ENCODE data around the gene VAV3. TPM values are rescaled to one million over a fixed set of nuclear protein-coding genes. Genes with fewer than 3 reads are reported as not detected.

VAV3 gene
- total RNA-seq, 4 donors from 2014 or later: 117 to 239 (median 135) TPM

GRCh38 chr1:107549152-107549810, 415.7 kb downstream of the VAV3 start:
- no peaks in the 10 kb centered on the region for H3K27me3 ChIP-seq
- H3K4me3 ChIP-seq: no peak overlapping the region
- no peaks in the 10 kb centered on the region for H3K9me3 ChIP-seq
- TF ChIP-seq, protein P1, sequence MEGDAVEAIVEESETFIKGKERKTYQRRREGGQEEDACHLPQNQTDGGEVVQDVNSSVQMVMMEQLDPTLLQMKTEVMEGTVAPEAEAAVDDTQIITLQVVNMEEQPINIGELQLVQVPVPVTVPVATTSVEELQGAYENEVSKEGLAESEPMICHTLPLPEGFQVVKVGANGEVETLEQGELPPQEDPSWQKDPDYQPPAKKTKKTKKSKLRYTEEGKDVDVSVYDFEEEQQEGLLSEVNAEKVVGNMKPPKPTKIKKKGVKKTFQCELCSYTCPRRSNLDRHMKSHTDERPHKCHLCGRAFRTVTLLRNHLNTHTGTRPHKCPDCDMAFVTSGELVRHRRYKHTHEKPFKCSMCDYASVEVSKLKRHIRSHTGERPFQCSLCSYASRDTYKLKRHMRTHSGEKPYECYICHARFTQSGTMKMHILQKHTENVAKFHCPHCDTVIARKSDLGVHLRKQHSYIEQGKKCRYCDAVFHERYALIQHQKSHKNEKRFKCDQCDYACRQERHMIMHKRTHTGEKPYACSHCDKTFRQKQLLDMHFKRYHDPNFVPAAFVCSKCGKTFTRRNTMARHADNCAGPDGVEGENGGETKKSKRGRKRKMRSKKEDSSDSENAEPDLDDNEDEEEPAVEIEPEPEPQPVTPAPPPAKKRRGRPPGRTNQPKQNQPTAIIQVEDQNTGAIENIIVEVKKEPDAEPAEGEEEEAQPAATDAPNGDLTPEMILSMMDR (IDR thresholded peaks at IDR 0.05): no peak
- TF ChIP-seq POLR2A (IDR thresholded peaks at IDR 0.05) (no peak), POLR2AphosphoS5 (IDR thresholded peaks at IDR 0.05) (no peak), EP300 (IDR thresholded peaks at IDR 0.05) (no peak)
- H3K4me1 ChIP-seq: peaks cover 22% of the 10 kb centered on the region
- WGBS: 81% methylated on average over 3 of the region's 3 CpGs
- H3K36me3 ChIP-seq: no peaks in the 10 kb centered on the region
- DNase-seq (ENCODE audit: low spot score in 2 of 2): no peak
- no peak overlapping the region for H3K27ac ChIP-seq

GRCh38 chr1:107548276-107548675, 416.7 kb downstream of the VAV3 start:
- Histone ChIP-seq H3K27ac (no peak overlapping the region), H3K27me3 (no peaks in the 10 kb centered on the region), H3K36me3 (no peaks in the 10 kb centered on the region), H3K4me1 (peaks cover 22% of the 10 kb centered on the region), H3K4me3 (no peak overlapping the region), H3K9me3 (no peaks in the 10 kb centered on the region)
- no peak for TF ChIP-seq EP300 (IDR thresholded peaks at IDR 0.05)
- TF ChIP-seq, protein P1 (IDR thresholded peaks at IDR 0.05): no peak
- TF ChIP-seq POLR2A (IDR thresholded peaks at IDR 0.05): no peak
- no peak for TF ChIP-seq POLR2AphosphoS5 (IDR thresholded peaks at IDR 0.05)
- DNase-seq (ENCODE audit: low spot score in 2 of 2): no peak
- WGBS: 80% methylated on average over 3 of the region's 3 CpGs

GRCh38 chr1:107547363-107548155, 417.4 kb downstream of the VAV3 start:
- Histone ChIP-seq H3K27me3 (no peaks in the 10 kb centered on the region), H3K27ac (no peak overlapping the region)
- DNase-seq (ENCODE audit: low spot score in 2 of 2): no peak

GRCh38 chr1:107546576-107546975, 418.4 kb downstream of the VAV3 start:
- Histone ChIP-seq H3K4me3 (no peak overlapping the region), H3K27ac (no peak overlapping the region), H3K36me3 (no peaks in the 10 kb centered on the region), H3K4me1 (peaks cover 22% of the 10 kb centered on the region), H3K27me3 (no peaks in the 10 kb centered on the region), H3K9me3 (no peaks in the 10 kb centered on the region)
- TF ChIP-seq POLR2AphosphoS5 (IDR thresholded peaks at IDR 0.05): no peak
- no peak for TF ChIP-seq POLR2A (IDR thresholded peaks at IDR 0.05)
- TF ChIP-seq, protein P1 (IDR thresholded peaks at IDR 0.05): no peak
- DNase-seq (ENCODE audit: low spot score in 2 of 2): no peak
- 90% methylated on average over 4 of the region's 4 CpGs for WGBS

More at GRCh38 chr1:107547363-107548155, 417.4 kb downstream of the VAV3 start:
- Histone ChIP-seq H3K36me3 (no peaks in the 10 kb centered on the region), H3K4me1 (peaks cover 22% of the 10 kb centered on the region), H3K4me3 (no peak overlapping the region), H3K9me3 (no peaks in the 10 kb centered on the region)
- TF ChIP-seq POLR2A (IDR thresholded peaks at IDR 0.05): no peak
- TF ChIP-seq, protein P1 (IDR thresholded peaks at IDR 0.05): no peak
- TF ChIP-seq POLR2AphosphoS5 (IDR thresholded peaks at IDR 0.05): no peak
- TF ChIP-seq EP300 (IDR thresholded peaks at IDR 0.05): no peak
- WGBS: 65% methylated on average over 4 of the region's 4 CpGs

DNA sequence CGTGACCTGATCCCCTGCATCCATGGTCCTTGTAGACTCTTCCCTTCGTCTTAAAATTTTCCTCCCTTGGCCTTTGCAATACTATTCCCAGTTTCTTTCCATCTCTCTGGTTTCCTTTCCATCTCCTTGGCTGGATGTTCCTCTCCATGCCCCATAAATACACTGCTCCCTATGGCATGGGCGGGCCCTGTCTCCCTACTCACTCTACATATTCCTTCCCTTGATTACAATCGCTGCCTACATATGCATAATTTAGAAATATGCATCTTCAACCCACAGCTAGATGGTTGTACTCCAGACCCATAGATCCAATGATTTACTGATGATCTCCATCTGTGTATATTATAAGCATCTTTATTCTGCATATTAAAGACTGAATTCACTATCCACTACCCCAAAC, 419.1 kb downstream of the VAV3 start:
- no peaks in the 10 kb centered on the region for H3K27me3 ChIP-seq
- no peak for DNase-seq (ENCODE audit: low spot score in 2 of 2)
- H3K36me3 ChIP-seq: no peaks in the 10 kb centered on the region
- no peaks in the 10 kb centered on the region for H3K9me3 ChIP-seq
- peaks cover 22% of the 10 kb centered on the region for H3K4me1 ChIP-seq
- no peak overlapping the region for H3K4me3 ChIP-seq
- WGBS: 75% methylated on average over 4 of the region's 4 CpGs
- no peak for TF ChIP-seq POLR2A (IDR thresholded peaks at IDR 0.05)
- TF ChIP-seq, protein P1 (IDR thresholded peaks at IDR 0.05): no peak
- TF ChIP-seq EP300 (IDR thresholded peaks at IDR 0.05): no peak
- TF ChIP-seq POLR2AphosphoS5 (IDR thresholded peaks at IDR 0.05): no peak
- H3K27ac ChIP-seq: no peak overlapping the region
